Muscle layer of colon (tissue), 2 donors: Measurements from ENCODE around the gene SRCIN1.

Source experiments
- H3K27ac ChIP-seq: one replicate; pipeline ENCODE4 v1.7.0; 2013; ENCODE audit warnings: low read depth, mild to moderate bottlenecking, low read length, moderate library complexity
- H3K27me3 ChIP-seq, 2 donors: one replicate each; pipeline ENCODE4 v1.7.0; 2013; ENCODE audit warnings: low read length in 2 of 2, mild to moderate bottlenecking in 2 of 2; ENCODE audit not compliant: insufficient read depth in 2 of 2, control insufficient read depth in 1 of 2
- H3K36me3 ChIP-seq: one replicate; pipeline ENCODE4 v1.7.0; 2013; ENCODE audit warnings: mild to moderate bottlenecking, low read length; ENCODE audit not compliant: insufficient read depth
- H3K4me1 ChIP-seq: one replicate; pipeline ENCODE4 v1.7.0; 2013; ENCODE audit warnings: mild to moderate bottlenecking, low read length; ENCODE audit not compliant: insufficient read depth
- H3K4me3 ChIP-seq, 2 donors: one replicate each; pipeline ENCODE4 v1.7.0; 2013; ENCODE audit warnings: low read length in 2 of 2, low read depth in 1 of 2, mild to moderate bottlenecking in 1 of 2, moderate library complexity in 1 of 2
- H3K9ac ChIP-seq: one replicate; pipeline ENCODE4 v1.7.0; 2013; ENCODE audit warnings: low read length
- H3K9me3 ChIP-seq: one replicate; pipeline ENCODE4 v1.7.0; 2013; ENCODE audit warnings: mild to moderate bottlenecking, low read length
- donor health status: abdominal sarcoma.
- donor health status: Adenocarcinoma of cecum.

Gene SRCIN1

GRCh38 chr17:38564254-38564837 is 41.4 kb downstream of the SRCIN1 start:
- no peaks in the 10 kb centered on the region for H3K9me3 ChIP-seq
- no peak overlapping the region for H3K27ac ChIP-seq
- H3K27me3 ChIP-seq, result peaks cover 5 to 44% of the 10 kb centered on the region in 2 donors
- no peaks in the 10 kb centered on the region for H3K4me1 ChIP-seq
- H3K4me3 ChIP-seq, result no peak overlapping the region
- H3K36me3 ChIP-seq, result no peaks in the 10 kb centered on the region
- H3K9ac ChIP-seq, result no peak overlapping the region

- H3K4me1 ChIP-seq, result peaks cover under 1% of the 10 kb centered on the region
Measured at GRCh38 chr17:38563362-38564253, 42.1 kb downstream of the SRCIN1 start.

GRCh38 chr17:38562903-38563302 is 42.8 kb downstream of the SRCIN1 start:
- no peaks in the 10 kb centered on the region for H3K36me3 ChIP-seq
- no peaks in the 10 kb centered on the region for H3K9me3 ChIP-seq
- H3K27me3 ChIP-seq, result peaks cover 5 to 44% of the 10 kb centered on the region in 2 donors
- no peak overlapping the region for H3K4me3 ChIP-seq
- H3K4me1 ChIP-seq, result peaks cover 5% of the 10 kb centered on the region
- H3K9ac ChIP-seq, result no peak overlapping the region
- no peak overlapping the region for H3K27ac ChIP-seq

More at GRCh38 chr17:38563362-38564253, 42.1 kb downstream of the SRCIN1 start:
- Histone ChIP-seq H3K27ac (no peak overlapping the region), H3K36me3 (no peaks in the 10 kb centered on the region), H3K27me3 (peaks cover 5 to 44% of the 10 kb centered on the region in 2 donors), H3K9ac (no peak overlapping the region), H3K9me3 (no peaks in the 10 kb centered on the region), H3K4me3 (no peak overlapping the region)

DNA sequence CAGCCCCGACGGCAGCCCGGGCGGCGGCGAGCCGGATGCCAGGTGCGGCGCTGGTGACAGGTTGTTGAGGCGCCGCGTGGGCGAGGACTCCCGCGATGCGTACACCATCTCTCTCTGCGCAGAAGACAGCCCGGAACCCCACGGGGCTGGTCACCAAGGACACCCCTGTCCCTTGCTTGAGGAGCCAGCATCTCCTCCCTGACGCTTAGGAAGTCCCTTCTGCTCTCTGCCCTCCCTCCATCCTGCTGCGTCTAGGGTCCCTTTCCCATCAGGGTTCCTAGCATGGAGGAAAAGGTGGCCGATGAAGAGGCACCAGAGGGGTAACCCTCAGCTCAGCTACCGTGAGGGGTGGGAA is 43.6 kb downstream of the SRCIN1 start:
- Histone ChIP-seq H3K27me3 (peaks cover 5 to 44% of the 10 kb centered on the region in 2 donors), H3K4me3 (no peak overlapping the region)

GRCh38 chr17:38561416-38562214 is 44.1 kb downstream of the SRCIN1 start:
- no peaks in the 10 kb centered on the region for H3K9me3 ChIP-seq
- no peak overlapping the region for H3K9ac ChIP-seq
- peaks cover 5 to 44% of the 10 kb centered on the region in 2 donors for H3K27me3 ChIP-seq
- H3K4me1 ChIP-seq, result peaks cover 15% of the 10 kb centered on the region
- H3K27ac ChIP-seq, result no peak overlapping the region
- no peak overlapping the region for H3K4me3 ChIP-seq
- H3K36me3 ChIP-seq, result no peaks in the 10 kb centered on the region

More for the DNA sequence above, 43.6 kb downstream of the SRCIN1 start:
- H3K36me3 ChIP-seq, result no peaks in the 10 kb centered on the region
- H3K27ac ChIP-seq, result no peak overlapping the region
- peaks cover 12% of the 10 kb centered on the region for H3K4me1 ChIP-seq
- no peaks in the 10 kb centered on the region for H3K9me3 ChIP-seq
- H3K9ac ChIP-seq, result no peak overlapping the region

- peaks cover 5 to 38% of the 10 kb centered on the region in 2 donors for H3K27me3 ChIP-seq
- no peaks in the 10 kb centered on the region for H3K36me3 ChIP-seq
- no peaks in the 10 kb centered on the region for H3K9me3 ChIP-seq
- no peak overlapping the region for H3K4me3 ChIP-seq
- peaks cover 15% of the 10 kb centered on the region for H3K4me1 ChIP-seq
- no peak overlapping the region for H3K27ac ChIP-seq
- H3K9ac ChIP-seq, result no peak overlapping the region
Measured at GRCh38 chr17:38560503-38561318, 45.0 kb downstream of the SRCIN1 start.

- Histone ChIP-seq H3K36me3 (no peaks in the 10 kb centered on the region), H3K9me3 (no peaks in the 10 kb centered on the region), H3K27ac (no peak overlapping the region), H3K27me3 (peaks cover 5 to 32% of the 10 kb centered on the region in 2 donors), H3K4me1 (peaks cover 15% of the 10 kb centered on the region), H3K4me3 (no peak overlapping the region), H3K9ac (no peak overlapping the region)
Measured at GRCh38 chr17:38559880-38560230, 45.9 kb downstream of the SRCIN1 start.

DNA sequence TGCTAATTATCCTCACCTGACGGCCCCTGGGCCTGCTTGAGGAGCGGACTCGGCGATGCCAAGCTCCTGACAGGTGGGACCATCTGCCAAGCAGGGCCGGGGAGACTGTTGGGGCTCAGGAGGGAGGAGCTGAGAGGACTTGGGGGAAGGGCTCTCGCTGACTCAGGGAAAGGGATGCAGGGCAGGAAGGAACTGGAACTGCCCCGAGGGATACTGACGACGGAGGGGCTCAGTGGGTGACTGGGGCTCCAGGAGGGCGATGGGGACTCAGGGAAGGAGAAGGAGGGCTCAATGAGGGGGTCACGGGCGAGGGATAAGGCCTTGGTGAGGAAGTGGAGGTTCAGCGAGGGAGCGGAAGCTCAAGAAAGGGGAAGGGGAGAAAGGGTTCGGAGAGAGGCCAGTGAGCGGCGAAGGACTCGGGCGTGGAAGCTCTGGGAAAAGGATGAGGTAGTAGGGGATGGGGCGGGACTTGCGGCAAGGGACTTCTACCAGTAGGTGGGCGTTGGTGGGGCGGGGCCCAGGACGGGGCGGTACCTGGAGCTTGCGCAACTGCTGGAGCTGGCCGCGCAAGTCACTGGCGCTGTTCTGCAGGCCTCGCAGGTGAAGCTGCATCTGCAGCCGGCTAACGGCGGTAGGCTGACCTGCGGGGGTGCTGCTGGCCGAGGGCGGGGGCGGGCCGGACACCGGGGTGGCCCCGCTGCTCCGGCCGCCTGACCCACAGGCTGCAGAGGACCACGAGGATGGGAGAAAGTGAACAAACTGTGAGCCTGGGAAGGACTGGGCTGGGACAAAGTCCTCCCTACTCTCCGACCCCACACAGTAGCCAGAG is 46.5 kb downstream of the SRCIN1 start:
- Histone ChIP-seq H3K27ac (no peak overlapping the region), H3K4me3 (peak overlapping the region in 1 of 2 donors; percentile 49), H3K4me1 (peaks cover 15% of the 10 kb centered on the region), H3K9me3 (no peaks in the 10 kb centered on the region), H3K9ac (no peak overlapping the region), H3K36me3 (no peaks in the 10 kb centered on the region), H3K27me3 (peaks cover 5 to 30% of the 10 kb centered on the region in 2 donors)

DNA sequence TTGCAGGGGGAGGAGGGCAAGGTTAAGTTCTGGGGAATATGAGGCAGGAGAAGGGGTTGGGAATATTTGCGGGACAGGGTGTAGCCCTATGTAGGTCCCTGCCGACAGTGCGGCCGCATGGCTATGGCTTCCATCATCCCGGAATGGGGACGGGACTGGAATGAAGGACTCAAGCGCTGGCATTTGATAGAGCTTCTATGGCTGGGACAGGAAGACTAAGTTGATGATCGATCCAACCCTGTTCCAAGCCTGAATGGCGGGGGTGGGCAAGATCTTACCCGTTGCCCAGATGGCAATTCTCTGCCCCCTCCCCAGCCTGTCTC is 47.1 kb downstream of the SRCIN1 start:
- H3K36me3 ChIP-seq, result no peaks in the 10 kb centered on the region
- no peak overlapping the region for H3K9ac ChIP-seq
- no peaks in the 10 kb centered on the region for H3K9me3 ChIP-seq
- H3K4me1 ChIP-seq, result peaks cover 15% of the 10 kb centered on the region
- peak overlapping the region in 1 of 2 donors; percentile 49 for H3K4me3 ChIP-seq
- peaks cover 5 to 30% of the 10 kb centered on the region in 2 donors for H3K27me3 ChIP-seq
- H3K27ac ChIP-seq, result no peak overlapping the region
